GM23338 (cell line): ENCODE measurements around the gene SHOC1. TPM values are rescaled to one million over a fixed set of nuclear protein-coding genes. Genes with fewer than 3 reads are reported as not detected.

Source experiments
- ATAC-seq: fragments of 200-7000 bp; cut with Tn5 transposase; 3 replicates; pipeline ENCODE4 v1.9.1; 2020
- DNase-seq: peaks from one replicate; pipeline ENCODE4 v3.0.0-alpha.2; 2015; ENCODE audit warnings: low spot score
- H2AFZ ChIP-seq: fragments of 200-600 bp; sonication (generic); 2 replicates; pipeline ENCODE4 v1.8.0; 2016; ENCODE audit warnings: antibody characterized with exemption, mild to moderate bottlenecking, moderate library complexity
- H3F3A ChIP-seq: fragments of 200-600 bp; sonication (generic); replicated peaks from 2 replicates; pipeline ENCODE4 v1.8.0; 2017; ENCODE audit warnings: antibody characterized with exemption, mixed run types, low read depth
- H3K27ac ChIP-seq: fragments of 200-600 bp; sonication (generic); 2 replicates; pipeline ENCODE4 v1.6.1; 2016; ENCODE audit warnings: low read depth
- H3K27me3 ChIP-seq: fragments of 200-600 bp; sonication (generic); 2 replicates; pipeline ENCODE4 v1.8.0; 2016; ENCODE audit warnings: mild to moderate bottlenecking, mixed run types, moderate library complexity; ENCODE audit not compliant: insufficient read depth
- H3K36me3 ChIP-seq: fragments of 200-600 bp; sonication (generic); 2 replicates; pipeline ENCODE4 v1.8.0; 2016; ENCODE audit warnings: mild to moderate bottlenecking; ENCODE audit not compliant: insufficient read depth
- H3K4me1 ChIP-seq: fragments of 200-600 bp; sonication (generic); 2 replicates; pipeline ENCODE4 v1.8.0; 2016; ENCODE audit warnings: mild to moderate bottlenecking, moderate library complexity; ENCODE audit not compliant: insufficient read depth
- H3K4me2 ChIP-seq: fragments of 200-600 bp; sonication (generic); 2 replicates; pipeline ENCODE4 v1.7.1; 2017; ENCODE audit warnings: mixed run types
- H3K4me3 ChIP-seq: fragments of 200-600 bp; sonication (generic); 2 replicates; pipeline ENCODE4 v1.6.1; 2016; ENCODE audit warnings: mixed run types
- H3K79me2 ChIP-seq: fragments of 200-600 bp; sonication (generic); replicated peaks from 2 replicates; pipeline ENCODE4 v1.8.0; 2017; ENCODE audit warnings: mild to moderate bottlenecking; ENCODE audit not compliant: insufficient read depth
- H3K9me2 ChIP-seq: fragments of 200-600 bp; sonication (generic); 2 replicates; pipeline ENCODE4 v1.8.0; 2017; ENCODE audit not compliant: insufficient read depth
- H4K20me1 ChIP-seq: fragments of 200-600 bp; sonication (generic); replicated peaks from 2 replicates; pipeline ENCODE4 v1.8.0; 2017; ENCODE audit warnings: mild to moderate bottlenecking; ENCODE audit not compliant: insufficient read depth
- H3K27ac Mint-ChIP-seq: 2 replicates; pipeline ENCODE4 v1.8.0; 2020; ENCODE audit warnings: inconsistent platforms, mild to moderate bottlenecking, moderate library complexity, mixed read lengths
- H3K27me3 Mint-ChIP-seq: 3 replicates; pipeline ENCODE4 v1.8.0; 2022; ENCODE audit warnings: low read depth, mild to moderate bottlenecking, moderate library complexity, mixed read lengths, inconsistent platforms; ENCODE audit not compliant: insufficient read depth, poor library complexity
- H3K36me3 Mint-ChIP-seq: 3 replicates; pipeline ENCODE4 v1.8.0; 2021; ENCODE audit warnings: low read depth, mild to moderate bottlenecking, inconsistent platforms, moderate library complexity, mixed read lengths
- H3K4me1 Mint-ChIP-seq: 3 replicates; pipeline ENCODE4 v1.8.0; 2020; ENCODE audit warnings: mild to moderate bottlenecking, inconsistent platforms, mixed read lengths
- H3K4me3 Mint-ChIP-seq: 3 replicates; pipeline ENCODE4 v1.8.0; 2021; ENCODE audit warnings: moderate library complexity, mild to moderate bottlenecking, inconsistent platforms, mixed read lengths
- H3K9me3 Mint-ChIP-seq: 3 replicates; pipeline ENCODE4 v1.8.0; 2020; ENCODE audit warnings: moderate library complexity, mild to moderate bottlenecking, inconsistent platforms, mixed read lengths
- EZH2phosphoT487 ChIP-seq: fragments of 200-600 bp; sonication (generic); IDR thresholded peaks from one replicate; pipeline ENCODE4 v1.8.1; 2018; ENCODE audit warnings: antibody characterized with exemption; ENCODE audit not compliant: unreplicated experiment
- STAT1 ChIP-seq: IDR thresholded peaks from one replicate; pipeline ENCODE4 v1.6.1; 2016; ENCODE audit warnings: antibody characterized with exemption; ENCODE audit not compliant: unreplicated experiment
- ZNF114 ChIP-seq: fragments of 250-450 bp; sonication (Bioruptor Pico); IDR thresholded peaks from 2 replicates; pipeline ENCODE4 v1.5.0; 2020; ENCODE audit warnings: mild to moderate bottlenecking, moderate library complexity
- polyA plus RNA-seq: library from polyadenylated mRNA; unstranded; fragments of >200 nt; fragmentation: Nextera tagmentation; extraction: Ambion mirVana; gene quantifications from 2 replicates; pipeline ENCODE4 v1.2.1, GENCODE V29; 2016
- total RNA-seq: library from RNA; depleted of rRNA; stranded (reverse); fragments of >200 nt; shearing (Covaris generic); gene quantifications from 2 replicates; pipeline ENCODE4 v1.2.3, GENCODE V29; 2014
- TF ChIP-seq, protein P1 (sequence below): fragments of 250-450 bp; sonication (Bioruptor Pico); IDR thresholded peaks from 2 replicates; pipeline ENCODE4 v1.5.0; 2020; ENCODE audit warnings: mild to moderate bottlenecking, moderate library complexity
- TF ChIP-seq, protein P2 (sequence below): IDR thresholded peaks from 2 replicates; pipeline ENCODE4 v1.6.1; 2016; ENCODE audit warnings: antibody characterized with exemption
- TF ChIP-seq, protein P3 (sequence below), 2 experiments: fragments of 200-600 bp in 1 of 2; sonication (generic) in 1 of 2; conservative IDR thresholded peaks; 2 replicates each; pipeline versions ENCODE4 v1.5.1 to v1.6.1; 2016 to 2017; ENCODE audit warnings: antibody characterized with exemption in 2 of 2, low read depth in 2 of 2, mild to moderate bottlenecking in 2 of 2, moderate library complexity in 1 of 2

The SHOC1 gene
- total and polyA plus RNA-seq, 2 experiments from 2014 or later = 0.39 TPM; not detected in 1

DNA sequence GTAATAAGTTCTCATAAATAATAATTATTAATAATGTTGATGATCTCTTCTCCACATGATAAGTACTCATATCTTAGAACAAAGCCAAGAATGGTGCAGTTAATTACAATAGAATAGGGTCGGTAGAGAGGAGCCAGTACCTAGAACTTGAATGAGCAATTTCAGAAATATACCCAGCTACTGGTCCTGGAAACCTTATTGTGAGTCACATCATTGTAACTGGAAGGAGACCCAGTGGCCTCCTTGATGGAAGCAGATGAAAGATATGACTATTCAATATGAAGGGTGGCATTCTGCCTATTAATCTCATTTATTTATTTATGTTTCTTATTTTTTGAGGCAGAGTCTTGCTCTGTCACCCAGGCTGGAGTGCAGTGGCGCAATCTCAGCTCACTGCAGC is 37.7 kb upstream of the SHOC1 start (continued):
- TF ChIP-seq, protein P1, sequence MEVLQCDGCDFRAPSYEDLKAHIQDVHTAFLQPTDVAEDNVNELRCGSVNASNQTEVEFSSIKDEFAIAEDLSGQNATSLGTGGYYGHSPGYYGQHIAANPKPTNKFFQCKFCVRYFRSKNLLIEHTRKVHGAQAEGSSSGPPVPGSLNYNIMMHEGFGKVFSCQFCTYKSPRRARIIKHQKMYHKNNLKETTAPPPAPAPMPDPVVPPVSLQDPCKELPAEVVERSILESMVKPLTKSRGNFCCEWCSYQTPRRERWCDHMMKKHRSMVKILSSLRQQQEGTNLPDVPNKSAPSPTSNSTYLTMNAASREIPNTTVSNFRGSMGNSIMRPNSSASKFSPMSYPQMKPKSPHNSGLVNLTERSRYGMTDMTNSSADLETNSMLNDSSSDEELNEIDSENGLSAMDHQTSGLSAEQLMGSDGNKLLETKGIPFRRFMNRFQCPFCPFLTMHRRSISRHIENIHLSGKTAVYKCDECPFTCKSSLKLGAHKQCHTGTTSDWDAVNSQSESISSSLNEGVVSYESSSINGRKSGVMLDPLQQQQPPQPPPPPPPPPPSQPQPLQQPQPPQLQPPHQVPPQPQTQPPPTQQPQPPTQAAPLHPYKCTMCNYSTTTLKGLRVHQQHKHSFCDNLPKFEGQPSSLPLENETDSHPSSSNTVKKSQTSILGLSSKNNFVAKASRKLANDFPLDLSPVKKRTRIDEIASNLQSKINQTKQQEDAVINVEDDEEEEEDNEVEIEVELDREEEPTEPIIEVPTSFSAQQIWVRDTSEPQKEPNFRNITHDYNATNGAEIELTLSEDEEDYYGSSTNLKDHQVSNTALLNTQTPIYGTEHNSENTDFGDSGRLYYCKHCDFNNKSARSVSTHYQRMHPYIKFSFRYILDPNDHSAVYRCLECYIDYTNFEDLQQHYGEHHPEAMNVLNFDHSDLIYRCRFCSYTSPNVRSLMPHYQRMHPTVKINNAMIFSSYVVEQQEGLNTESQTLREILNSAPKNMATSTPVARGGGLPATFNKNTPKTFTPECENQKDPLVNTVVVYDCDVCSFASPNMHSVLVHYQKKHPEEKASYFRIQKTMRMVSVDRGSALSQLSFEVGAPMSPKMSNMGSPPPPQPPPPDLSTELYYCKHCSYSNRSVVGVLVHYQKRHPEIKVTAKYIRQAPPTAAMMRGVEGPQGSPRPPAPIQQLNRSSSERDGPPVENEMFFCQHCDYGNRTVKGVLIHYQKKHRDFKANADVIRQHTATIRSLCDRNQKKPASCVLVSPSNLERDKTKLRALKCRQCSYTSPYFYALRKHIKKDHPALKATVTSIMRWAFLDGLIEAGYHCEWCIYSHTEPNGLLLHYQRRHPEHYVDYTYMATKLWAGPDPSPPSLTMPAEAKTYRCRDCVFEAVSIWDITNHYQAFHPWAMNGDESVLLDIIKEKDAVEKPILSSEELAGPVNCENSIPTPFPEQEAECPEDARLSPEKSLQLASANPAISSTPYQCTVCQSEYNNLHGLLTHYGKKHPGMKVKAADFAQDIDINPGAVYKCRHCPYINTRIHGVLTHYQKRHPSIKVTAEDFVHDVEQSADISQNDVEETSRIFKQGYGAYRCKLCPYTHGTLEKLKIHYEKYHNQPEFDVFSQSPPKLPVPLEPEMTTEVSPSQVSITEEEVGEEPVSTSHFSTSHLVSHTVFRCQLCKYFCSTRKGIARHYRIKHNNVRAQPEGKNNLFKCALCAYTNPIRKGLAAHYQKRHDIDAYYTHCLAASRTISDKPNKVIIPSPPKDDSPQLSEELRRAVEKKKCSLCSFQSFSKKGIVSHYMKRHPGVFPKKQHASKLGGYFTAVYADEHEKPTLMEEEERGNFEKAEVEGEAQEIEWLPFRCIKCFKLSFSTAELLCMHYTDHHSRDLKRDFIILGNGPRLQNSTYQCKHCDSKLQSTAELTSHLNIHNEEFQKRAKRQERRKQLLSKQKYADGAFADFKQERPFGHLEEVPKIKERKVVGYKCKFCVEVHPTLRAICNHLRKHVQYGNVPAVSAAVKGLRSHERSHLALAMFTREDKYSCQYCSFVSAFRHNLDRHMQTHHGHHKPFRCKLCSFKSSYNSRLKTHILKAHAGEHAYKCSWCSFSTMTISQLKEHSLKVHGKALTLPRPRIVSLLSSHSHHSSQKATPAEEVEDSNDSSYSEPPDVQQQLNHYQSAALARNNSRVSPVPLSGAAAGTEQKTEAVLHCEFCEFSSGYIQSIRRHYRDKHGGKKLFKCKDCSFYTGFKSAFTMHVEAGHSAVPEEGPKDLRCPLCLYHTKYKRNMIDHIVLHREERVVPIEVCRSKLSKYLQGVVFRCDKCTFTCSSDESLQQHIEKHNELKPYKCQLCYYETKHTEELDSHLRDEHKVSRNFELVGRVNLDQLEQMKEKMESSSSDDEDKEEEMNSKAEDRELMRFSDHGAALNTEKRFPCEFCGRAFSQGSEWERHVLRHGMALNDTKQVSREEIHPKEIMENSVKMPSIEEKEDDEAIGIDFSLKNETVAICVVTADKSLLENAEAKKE = no peak
- TF ChIP-seq, protein P2, sequence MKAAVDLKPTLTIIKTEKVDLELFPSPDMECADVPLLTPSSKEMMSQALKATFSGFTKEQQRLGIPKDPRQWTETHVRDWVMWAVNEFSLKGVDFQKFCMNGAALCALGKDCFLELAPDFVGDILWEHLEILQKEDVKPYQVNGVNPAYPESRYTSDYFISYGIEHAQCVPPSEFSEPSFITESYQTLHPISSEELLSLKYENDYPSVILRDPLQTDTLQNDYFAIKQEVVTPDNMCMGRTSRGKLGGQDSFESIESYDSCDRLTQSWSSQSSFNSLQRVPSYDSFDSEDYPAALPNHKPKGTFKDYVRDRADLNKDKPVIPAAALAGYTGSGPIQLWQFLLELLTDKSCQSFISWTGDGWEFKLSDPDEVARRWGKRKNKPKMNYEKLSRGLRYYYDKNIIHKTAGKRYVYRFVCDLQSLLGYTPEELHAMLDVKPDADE = no peak
- no peak for TF ChIP-seq EZH2phosphoT487
- TF ChIP-seq, protein P3, sequence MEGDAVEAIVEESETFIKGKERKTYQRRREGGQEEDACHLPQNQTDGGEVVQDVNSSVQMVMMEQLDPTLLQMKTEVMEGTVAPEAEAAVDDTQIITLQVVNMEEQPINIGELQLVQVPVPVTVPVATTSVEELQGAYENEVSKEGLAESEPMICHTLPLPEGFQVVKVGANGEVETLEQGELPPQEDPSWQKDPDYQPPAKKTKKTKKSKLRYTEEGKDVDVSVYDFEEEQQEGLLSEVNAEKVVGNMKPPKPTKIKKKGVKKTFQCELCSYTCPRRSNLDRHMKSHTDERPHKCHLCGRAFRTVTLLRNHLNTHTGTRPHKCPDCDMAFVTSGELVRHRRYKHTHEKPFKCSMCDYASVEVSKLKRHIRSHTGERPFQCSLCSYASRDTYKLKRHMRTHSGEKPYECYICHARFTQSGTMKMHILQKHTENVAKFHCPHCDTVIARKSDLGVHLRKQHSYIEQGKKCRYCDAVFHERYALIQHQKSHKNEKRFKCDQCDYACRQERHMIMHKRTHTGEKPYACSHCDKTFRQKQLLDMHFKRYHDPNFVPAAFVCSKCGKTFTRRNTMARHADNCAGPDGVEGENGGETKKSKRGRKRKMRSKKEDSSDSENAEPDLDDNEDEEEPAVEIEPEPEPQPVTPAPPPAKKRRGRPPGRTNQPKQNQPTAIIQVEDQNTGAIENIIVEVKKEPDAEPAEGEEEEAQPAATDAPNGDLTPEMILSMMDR (conservative IDR thresholded peaks at IDR 0.05; ENCODE audit: low read depth in 2 of 2) = no peak

DNA sequence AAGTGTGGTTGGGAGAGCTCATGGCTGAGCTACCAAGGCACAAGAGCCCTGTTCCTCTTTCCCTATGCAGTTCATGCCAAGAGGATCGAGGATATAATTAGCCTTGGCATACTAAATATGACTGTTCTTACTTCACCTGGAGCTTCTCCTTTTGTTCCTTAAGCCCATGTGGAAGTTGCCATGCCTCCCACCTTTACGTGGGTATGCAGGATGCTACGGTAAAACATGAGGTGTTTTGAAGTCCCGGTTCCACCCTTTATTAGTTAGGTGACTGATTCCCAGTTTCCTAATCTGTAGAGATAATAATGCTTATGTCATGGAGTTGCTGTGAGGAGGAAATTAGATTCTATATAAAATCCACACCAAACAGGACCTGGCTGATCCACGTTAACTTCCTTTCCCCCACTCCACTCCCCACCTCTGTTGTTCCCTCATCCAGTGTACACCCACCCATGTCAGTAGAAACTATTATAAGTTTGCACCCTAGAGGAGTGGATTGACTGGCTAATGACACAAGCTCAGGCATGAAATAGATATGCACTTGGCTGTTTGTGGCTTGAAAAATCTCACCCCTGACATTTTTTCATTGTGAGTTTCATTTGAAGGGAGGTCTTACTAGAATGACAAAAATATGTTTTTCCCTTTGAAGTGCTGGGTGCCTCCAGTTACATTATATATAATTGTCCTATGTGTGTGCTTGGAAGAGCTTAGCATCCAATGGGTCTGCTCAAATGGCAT is 36.8 kb upstream of the SHOC1 start:
- Histone ChIP-seq H3K4me1 (no peaks in the 10 kb centered on the region), H3K9me2 (no peaks in the 10 kb centered on the region), H3K27ac (no peak overlapping the region), H2AFZ (0 out of 2 replicates have a peak overlapping the region, but pooled peaks have one; percentile 52), H3K36me3 (no peaks in the 10 kb centered on the region), H3K27me3 (no peaks in the 10 kb centered on the region), H3K79me2 (no peaks in the 10 kb centered on the region), H3K4me2 (no peak overlapping the region), H3K4me3 (no peak overlapping the region), H4K20me1 (no peaks in the 10 kb centered on the region), H3F3A (no peaks in the 10 kb centered on the region)
- H3K4me3 Mint-ChIP-seq = no peak overlapping the region
- H3K27me3 Mint-ChIP-seq = no peaks in the 10 kb centered on the region
- no peak for ATAC-seq
- H3K27ac Mint-ChIP-seq = no peak overlapping the region
- no peaks in the 10 kb centered on the region for H3K9me3 Mint-ChIP-seq
- H3K4me1 Mint-ChIP-seq = no peaks in the 10 kb centered on the region
- no peaks in the 10 kb centered on the region for H3K36me3 Mint-ChIP-seq
- no peak for DNase-seq
- TF ChIP-seq STAT1 = no peak
- TF ChIP-seq ZNF114 (CRISPR knock-in tag) = no peak
